ENCODE data around the gene MCOLN2.

GRCh38 chr1:84991097-84991920 lies 5.6 kb downstream of the MCOLN2 start:
- no peak for TF ChIP-seq POLR2AphosphoS5 (IDR thresholded peaks at IDR 0.05)
- no peak for TF ChIP-seq TAF1 (IDR thresholded peaks at IDR 0.05; ENCODE audit: low read depth)
